Naive B cell (primary cell): ENCODE data around the gene FBXO17. TPM values are rescaled to one million over a fixed set of nuclear protein-coding genes. Genes with fewer than 3 reads are reported as not detected.
A peak's percentile ranks its signal among the peaks of the same experiment; 100 is the strongest.
"Not testable (repeated sequence)": the region's sequence is repeated elsewhere in the genome, so short reads cannot be mapped to it uniquely, and the experiment has no call there.

Source experiments
- ATAC-seq, 2 donors: fragments of 150-1000 bp; cut with Tn5 transposase; 2 replicates each; pipeline ENCODE4 v1.10.0; 2021; ENCODE audit warnings: low read depth in 2 of 2, mild to moderate bottlenecking in 2 of 2, moderate library complexity in 2 of 2
- DNase-seq: peaks from one replicate; pipeline ENCODE4 v3.0.0; 2022
- H3K27ac Mint-ChIP-seq, 6 donors: one replicate each; pipeline ENCODE4 v1.8.0; 2020 to 2022; ENCODE audit warnings: mild to moderate bottlenecking in 6 of 6, mixed read lengths in 6 of 6, moderate library complexity in 5 of 6, inconsistent platforms in 2 of 6
- H3K27me3 Mint-ChIP-seq, 3 donors: one replicate each; pipeline ENCODE4 v1.8.0; 2021 to 2022; ENCODE audit warnings: mixed read lengths in 3 of 3, mild to moderate bottlenecking in 1 of 3
- H3K36me3 Mint-ChIP-seq, 2 donors: one replicate each; pipeline ENCODE4 v1.8.0; 2020 to 2022; ENCODE audit warnings: mixed read lengths in 2 of 2, inconsistent platforms in 1 of 2, mild to moderate bottlenecking in 1 of 2
- H3K4me1 Mint-ChIP-seq, 3 donors: one replicate each; pipeline ENCODE4 v1.8.0; 2020 to 2022; ENCODE audit warnings: mixed read lengths in 3 of 3, inconsistent platforms in 1 of 3, mild to moderate bottlenecking in 1 of 3, moderate library complexity in 1 of 3
- H3K4me3 Mint-ChIP-seq, 8 donors: one replicate each; pipeline ENCODE4 v1.8.0; 2020 to 2022; ENCODE audit warnings: mild to moderate bottlenecking in 8 of 8, mixed read lengths in 8 of 8, moderate library complexity in 8 of 8, inconsistent platforms in 2 of 8
- H3K9me3 Mint-ChIP-seq, 7 donors: one replicate each; pipeline ENCODE4 v1.8.0; 2020 to 2022; ENCODE audit warnings: mixed read lengths in 7 of 7, mild to moderate bottlenecking in 5 of 7, inconsistent platforms in 2 of 7, moderate library complexity in 1 of 7
- polyA plus RNA-seq, 6 donors: library from polyadenylated mRNA; unstranded; fragments of 300-500 nt; fragmentation: Illumina TruSeq; gene quantifications; one replicate each; pipeline ENCODE4 v1.2.3, GENCODE V29; 2021; ENCODE audit warnings: low read depth in 6 of 6

The FBXO17 gene
- polyA plus RNA-seq, 6 donors from 2014 or later: not detected

GRCh38 chr19:38997576-38997975 is 22.0 kb upstream of the FBXO17 start:
- not testable (repeated sequence) for H3K4me1 Mint-ChIP-seq, H3K4me3 Mint-ChIP-seq, DNase-seq, H3K27ac Mint-ChIP-seq, ATAC-seq
- H3K27me3 Mint-ChIP-seq: peaks cover 20 to 41% (median 39%) of the 10 kb centered on the region in 3 donors
- peaks cover 5 to 17% (median 11%) of the 10 kb centered on the region in 7 donors for H3K9me3 Mint-ChIP-seq
- peaks cover 0 to 14% of the 10 kb centered on the region in 2 donors for H3K36me3 Mint-ChIP-seq

- Mint-ChIP-seq H3K27me3 (peaks cover 18 to 65% (median 62%) of the 10 kb centered on the region in 3 donors), H3K4me1 (no peaks in the 10 kb centered on the region), H3K36me3 (peaks cover 0 to 14% of the 10 kb centered on the region in 2 donors), H3K4me3 (no peak overlapping the region), H3K9me3 (peaks cover 5 to 19% (median 14%) of the 10 kb centered on the region in 7 donors), H3K27ac (no peak overlapping the region)
- ATAC-seq (no peak), DNase-seq (no peak)
Observed at GRCh38 chr19:38993271-38993670, 17.7 kb upstream of the FBXO17 start.

GRCh38 chr19:38990949-38991697 is 15.6 kb upstream of the FBXO17 start:
- H3K4me1 Mint-ChIP-seq: no peaks in the 10 kb centered on the region
- H3K4me3 Mint-ChIP-seq: no peak overlapping the region
- no peak for ATAC-seq
- peaks cover 0 to 14% of the 10 kb centered on the region in 2 donors for H3K36me3 Mint-ChIP-seq
- no peak overlapping the region for H3K27ac Mint-ChIP-seq
- peaks cover 14 to 69% (median 57%) of the 10 kb centered on the region in 3 donors for H3K27me3 Mint-ChIP-seq
- peaks cover 9 to 19% (median 14%) of the 10 kb centered on the region in 7 donors for H3K9me3 Mint-ChIP-seq
- no peak for DNase-seq

GRCh38 chr19:38989614-38990013 is 14.1 kb upstream of the FBXO17 start:
- DNase-seq, H3K4me3 Mint-ChIP-seq, H3K4me1 Mint-ChIP-seq, H3K36me3 Mint-ChIP-seq, ATAC-seq, H3K27ac Mint-ChIP-seq: not testable (repeated sequence)
- Mint-ChIP-seq H3K27me3 (peaks cover 6 to 61% (median 45%) of the 10 kb centered on the region in 3 donors), H3K9me3 (peaks cover 8 to 32% (median 16%) of the 10 kb centered on the region in 7 donors)

GRCh38 chr19:38989066-38989605 is 13.6 kb upstream of the FBXO17 start:
- H3K4me3 Mint-ChIP-seq: no peak overlapping the region
- H3K27me3 Mint-ChIP-seq: peaks cover 6 to 59% (median 44%) of the 10 kb centered on the region in 3 donors
- H3K4me1 Mint-ChIP-seq: no peaks in the 10 kb centered on the region
- DNase-seq: no peak
- H3K36me3 Mint-ChIP-seq: peaks cover 0 to 6% of the 10 kb centered on the region in 2 donors
- ATAC-seq: no peak
- peaks cover 8 to 34% (median 16%) of the 10 kb centered on the region in 7 donors for H3K9me3 Mint-ChIP-seq
- H3K27ac Mint-ChIP-seq: peak overlapping the region in 1 of 6 donors; percentile 47

GRCh38 chr19:38988627-38989026 is 13.1 kb upstream of the FBXO17 start:
- H3K4me1 Mint-ChIP-seq, H3K27ac Mint-ChIP-seq, H3K4me3 Mint-ChIP-seq, H3K36me3 Mint-ChIP-seq, DNase-seq, ATAC-seq: not testable (repeated sequence)
- peaks cover 6 to 57% (median 44%) of the 10 kb centered on the region in 3 donors for H3K27me3 Mint-ChIP-seq
- H3K9me3 Mint-ChIP-seq: peaks cover 8 to 32% (median 16%) of the 10 kb centered on the region in 7 donors

GRCh38 chr19:38987745-38988144 is 12.2 kb upstream of the FBXO17 start:
- Mint-ChIP-seq H3K9me3 (peaks cover 7 to 23% (median 11%) of the 10 kb centered on the region in 7 donors), H3K27me3 (peaks cover 4 to 48% (median 36%) of the 10 kb centered on the region in 3 donors)
- H3K4me1 Mint-ChIP-seq, H3K36me3 Mint-ChIP-seq, ATAC-seq, H3K4me3 Mint-ChIP-seq, DNase-seq, H3K27ac Mint-ChIP-seq: not testable (repeated sequence)

- Mint-ChIP-seq H3K4me3 (no peak overlapping the region), H3K4me1 (no peaks in the 10 kb centered on the region), H3K27me3 (peaks cover 4 to 29% (median 14%) of the 10 kb centered on the region in 3 donors), H3K9me3 (peaks cover 10 to 33% (median 16%) of the 10 kb centered on the region in 7 donors), H3K27ac (no peak overlapping the region), H3K36me3 (peaks cover 5 to 7% of the 10 kb centered on the region in 2 donors)
- no peak for DNase-seq
- no peak for ATAC-seq
Observed at GRCh38 chr19:38985262-38985661, 9.7 kb upstream of the FBXO17 start.

- Mint-ChIP-seq H3K27me3 (peaks cover 19 to 50% (median 20%) of the 10 kb centered on the region in 3 donors), H3K27ac (no peak overlapping the region), H3K36me3 (peaks cover 5 to 17% of the 10 kb centered on the region in 2 donors), H3K9me3 (peaks cover 4 to 33% (median 18%) of the 10 kb centered on the region in 7 donors), H3K4me1 (peaks cover 0 to 5% (median 3%) of the 10 kb centered on the region in 3 donors), H3K4me3 (peak overlapping the region in 1 of 8 donors; percentile 1)
- DNase-seq (no peak), ATAC-seq (no peak)
Observed at GRCh38 chr19:38980583-38981374, 5.2 kb upstream of the FBXO17 start.

- Mint-ChIP-seq H3K4me3 (no peak overlapping the region), H3K4me1 (peaks cover 4 to 8% (median 7%) of the 10 kb centered on the region in 3 donors), H3K27ac (no peak overlapping the region), H3K36me3 (peaks cover 5 to 18% of the 10 kb centered on the region in 2 donors), H3K9me3 (peaks cover 4 to 23% (median 12%) of the 10 kb centered on the region in 7 donors), H3K27me3 (peaks cover 23 to 57% (median 26%) of the 10 kb centered on the region in 3 donors)
- DNase-seq (no peak), ATAC-seq (no peak)
Observed at GRCh38 chr19:38979812-38980211, 4.3 kb upstream of the FBXO17 start.

GRCh38 chr19:38978326-38978689 is 2.8 kb upstream of the FBXO17 start:
- ATAC-seq: no peak
- DNase-seq: no peak
- Mint-ChIP-seq H3K36me3 (peaks cover 9 to 18% of the 10 kb centered on the region in 2 donors), H3K4me3 (no peak overlapping the region), H3K27ac (no peak overlapping the region), H3K27me3 (peaks cover 29 to 64% (median 34%) of the 10 kb centered on the region in 3 donors), H3K9me3 (peaks cover 4 to 19% (median 11%) of the 10 kb centered on the region in 7 donors), H3K4me1 (peaks cover 7 to 9% (median 8%) of the 10 kb centered on the region in 3 donors)

GRCh38 chr19:38977445-38978325 is 2.1 kb upstream of the FBXO17 start:
- Mint-ChIP-seq H3K27ac (no peak overlapping the region), H3K9me3 (peaks cover 4 to 19% (median 11%) of the 10 kb centered on the region in 7 donors), H3K4me1 (peaks cover 7 to 9% (median 8%) of the 10 kb centered on the region in 3 donors), H3K36me3 (peaks cover 9 to 18% of the 10 kb centered on the region in 2 donors), H3K27me3 (peaks cover 29 to 69% (median 34%) of the 10 kb centered on the region in 3 donors), H3K4me3 (no peak overlapping the region)
- DNase-seq (no peak), ATAC-seq (no peak)
